ENCODE results near the gene AQP7.
"Not testable (repeated sequence)": the region's sequence is repeated elsewhere in the genome, so short reads cannot be mapped to it uniquely, and the experiment has no call there.

The AQP7 gene

DNA sequence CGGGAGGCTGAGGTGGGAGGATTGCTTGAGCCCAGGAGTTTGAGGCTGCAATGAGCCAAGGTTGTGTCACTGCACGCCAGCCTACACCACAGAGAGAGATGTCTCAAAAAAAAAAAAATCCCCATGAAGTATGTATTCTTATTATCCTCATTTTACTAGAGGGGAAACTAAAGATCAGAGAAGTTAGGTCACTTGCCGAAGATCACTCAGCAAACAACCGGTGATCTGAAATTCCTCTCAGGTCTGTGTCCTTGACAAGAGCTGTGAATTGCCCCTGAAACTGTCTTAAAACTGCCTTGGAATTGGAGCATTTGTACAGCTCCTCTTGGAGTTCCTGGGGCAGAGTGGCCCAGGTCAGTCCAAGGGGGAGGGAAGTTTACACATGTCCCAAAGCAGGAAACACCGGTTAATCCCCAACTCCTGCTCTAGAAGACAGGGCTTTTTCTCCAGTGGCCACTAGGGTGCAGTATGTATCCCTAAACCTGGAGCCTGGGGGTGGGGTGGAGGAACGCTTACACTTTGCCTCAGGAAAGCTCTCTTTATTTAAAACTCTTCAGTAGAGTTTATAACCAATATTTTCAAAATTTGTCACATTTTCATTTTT lies 27.6 kb downstream of the AQP7 start:
- peak; percentile 75 for DNase-seq (ENCODE audit: low spot score)

DNA sequence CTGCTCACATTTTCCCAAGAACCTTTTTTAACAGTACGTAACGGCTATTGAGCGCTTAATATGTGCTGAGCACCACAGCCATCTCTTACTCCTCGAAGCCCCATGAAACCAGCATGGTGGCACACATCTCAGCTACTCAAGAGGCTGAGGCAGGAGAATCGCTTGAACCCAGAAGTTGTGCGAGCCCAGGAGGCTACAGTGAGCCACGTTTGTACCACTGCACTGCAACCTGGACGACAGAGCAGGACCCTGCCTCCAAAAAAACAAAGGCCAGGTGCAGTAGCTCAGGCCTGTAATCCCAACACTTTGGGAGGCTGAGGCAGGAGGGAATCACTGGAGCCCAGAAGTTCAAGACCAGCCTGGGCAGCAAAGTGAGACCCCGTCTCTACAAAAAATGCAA lies 28.2 kb downstream of the AQP7 start:
- DNase-seq (ENCODE audit: low spot score) = no peak

DNA sequence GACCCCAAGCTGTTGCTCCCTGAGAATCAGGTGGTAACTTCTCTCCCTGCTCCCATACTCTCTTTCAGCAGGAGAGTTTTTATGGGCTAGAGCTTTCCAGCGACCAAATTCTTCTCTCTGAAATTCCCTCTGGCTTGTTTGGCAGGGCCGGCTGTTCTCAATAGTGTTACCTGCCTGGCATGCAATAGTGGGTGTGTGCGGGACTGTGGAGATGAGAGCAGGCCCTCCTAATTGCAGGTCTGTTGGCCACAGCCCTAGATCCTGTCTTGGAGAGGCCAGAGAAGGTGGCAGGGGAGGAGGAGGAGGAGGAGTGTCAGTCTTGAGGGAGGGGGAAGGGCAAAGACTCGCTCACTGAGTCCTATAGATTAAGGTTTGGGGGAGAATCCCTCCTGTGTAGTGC lies 29.5 kb downstream of the AQP7 start:
- no peak for DNase-seq (ENCODE audit: low spot score)

DNA sequence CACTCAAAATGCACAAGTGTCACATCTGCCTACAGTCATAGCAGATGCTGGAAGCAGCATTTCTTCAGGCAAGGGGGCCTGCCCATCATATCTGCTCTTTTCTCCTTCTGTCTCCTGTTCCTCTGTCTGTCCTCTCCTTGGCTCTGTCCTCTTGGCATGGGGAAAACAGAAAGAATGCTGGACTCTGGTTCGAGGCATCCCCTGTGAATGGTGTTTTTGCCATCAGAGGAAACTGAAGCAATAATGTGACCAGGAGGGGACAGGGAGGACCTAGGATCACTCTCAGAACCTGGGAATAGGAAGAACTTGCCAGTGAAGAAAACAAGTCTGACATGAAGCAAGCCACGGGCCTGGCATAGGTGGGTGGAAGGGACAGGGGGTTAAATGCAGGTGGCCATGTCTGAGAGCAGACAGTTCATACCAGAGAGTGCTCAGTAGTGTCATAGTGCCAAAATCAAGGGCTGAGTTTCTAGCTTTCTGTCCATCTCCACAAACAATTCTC lies 35.3 kb downstream of the AQP7 start:
- DNase-seq (ENCODE audit: low spot score) = no peak

DNA sequence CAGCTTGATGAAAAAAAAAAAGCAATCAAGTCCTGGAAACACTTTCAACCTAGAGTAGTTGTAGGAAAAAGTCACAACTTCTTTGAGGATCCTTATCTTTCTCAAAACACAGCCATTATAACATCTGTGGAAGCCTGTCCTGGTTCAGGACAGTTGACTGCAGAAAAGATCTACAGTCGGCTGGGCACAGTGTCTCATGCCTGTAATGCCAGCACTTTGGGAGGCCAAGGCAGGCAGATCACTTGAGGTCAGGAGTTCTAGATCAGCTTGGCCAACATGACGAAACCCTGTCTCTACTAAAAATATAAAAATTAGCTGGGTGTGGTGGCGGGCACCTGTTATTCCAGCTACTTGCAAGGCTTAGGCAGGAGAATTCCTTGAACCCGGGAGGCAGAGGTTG lies 37.6 kb downstream of the AQP7 start:
- DNase-seq (ENCODE audit: low spot score) = not testable (repeated sequence)

DNA sequence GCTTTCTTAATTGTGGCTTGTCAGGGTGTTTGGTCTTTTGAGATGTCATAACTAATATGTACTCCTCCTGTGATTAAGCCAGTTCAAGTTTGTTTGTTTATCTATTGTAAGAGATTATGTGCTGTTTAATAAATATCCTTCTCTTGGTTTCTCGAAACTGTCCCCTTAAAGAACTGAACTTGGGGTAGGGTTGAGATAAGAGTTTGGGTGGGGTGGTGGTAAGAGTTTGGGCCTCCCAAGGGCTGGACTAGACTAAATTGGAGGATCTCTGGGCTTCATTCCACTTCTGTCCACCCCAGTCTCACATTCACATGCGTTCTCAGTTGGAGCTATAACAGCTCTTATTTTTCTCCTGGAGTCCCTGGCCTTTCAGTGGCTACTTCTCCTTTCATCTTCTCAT lies 38.2 kb downstream of the AQP7 start:
- DNase-seq (ENCODE audit: low spot score) = no peak

DNA sequence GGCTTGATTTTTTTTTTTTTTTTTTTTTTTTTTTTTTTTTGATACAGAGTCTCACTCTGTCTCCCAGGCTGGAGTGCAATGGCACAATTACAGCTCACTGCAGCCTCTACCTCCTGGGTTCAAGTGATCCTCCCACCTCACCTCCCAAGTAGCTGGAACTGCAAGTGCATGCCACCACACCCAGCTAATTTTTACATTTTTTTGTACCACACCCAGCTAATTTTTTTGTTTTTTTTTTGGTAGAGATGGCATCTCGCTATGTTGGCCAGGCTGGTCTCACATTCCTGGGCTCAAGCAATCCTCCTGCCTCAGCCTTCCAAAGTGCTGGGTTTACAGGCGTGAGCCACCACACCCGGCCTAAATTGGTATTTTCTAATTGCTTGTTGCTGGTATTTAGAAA lies 43.7 kb downstream of the AQP7 start:
- not testable (repeated sequence) for DNase-seq (ENCODE audit: low spot score)

DNA sequence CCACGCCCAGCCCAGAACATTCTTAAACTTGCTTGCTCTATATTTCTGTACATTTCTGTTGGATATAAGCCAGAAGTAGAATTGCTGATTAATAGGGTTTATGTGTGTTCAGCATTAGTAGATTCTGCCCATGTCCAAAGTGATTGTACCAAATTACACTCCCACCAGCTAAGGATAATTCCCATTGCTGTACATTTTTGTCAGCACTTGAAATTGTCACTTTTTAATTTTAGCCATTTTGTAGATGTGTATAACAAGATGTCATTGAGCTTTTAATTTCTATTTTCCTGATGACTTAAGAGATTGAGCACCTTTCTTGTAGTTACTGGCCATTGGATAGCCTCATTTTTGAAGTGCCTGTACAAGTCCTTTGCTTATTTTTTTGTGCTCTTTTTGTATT lies 46.4 kb downstream of the AQP7 start:
- no peak for DNase-seq (ENCODE audit: low spot score)

DNA sequence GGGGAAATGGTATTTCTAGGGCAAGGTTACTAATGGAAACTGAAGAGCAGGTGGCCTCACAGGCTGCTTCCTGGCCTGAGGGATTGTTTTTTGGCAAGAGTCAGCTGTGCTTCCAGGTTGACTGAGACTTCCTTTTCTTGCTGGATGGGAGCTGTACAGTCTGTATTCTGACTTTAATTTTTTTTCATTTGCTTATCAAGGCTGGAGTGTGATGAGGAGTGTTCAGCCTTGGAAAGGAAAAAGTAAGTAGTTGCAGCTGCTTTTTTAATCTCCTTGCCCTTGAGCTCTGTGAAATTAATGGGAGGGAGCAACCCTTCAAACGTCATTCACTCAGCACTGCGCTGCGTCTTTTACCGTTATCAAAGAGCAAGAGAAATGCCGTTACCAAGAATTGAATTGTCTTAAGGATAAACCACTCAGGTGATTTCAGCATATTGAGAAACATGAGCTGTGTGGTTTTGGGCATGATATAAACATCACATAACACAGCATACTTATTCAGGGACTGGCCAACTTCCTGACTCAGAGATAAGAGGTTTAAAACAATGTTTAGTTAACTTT lies 47.6 kb downstream of the AQP7 start:
- no peak for DNase-seq (ENCODE audit: low spot score)

DNA sequence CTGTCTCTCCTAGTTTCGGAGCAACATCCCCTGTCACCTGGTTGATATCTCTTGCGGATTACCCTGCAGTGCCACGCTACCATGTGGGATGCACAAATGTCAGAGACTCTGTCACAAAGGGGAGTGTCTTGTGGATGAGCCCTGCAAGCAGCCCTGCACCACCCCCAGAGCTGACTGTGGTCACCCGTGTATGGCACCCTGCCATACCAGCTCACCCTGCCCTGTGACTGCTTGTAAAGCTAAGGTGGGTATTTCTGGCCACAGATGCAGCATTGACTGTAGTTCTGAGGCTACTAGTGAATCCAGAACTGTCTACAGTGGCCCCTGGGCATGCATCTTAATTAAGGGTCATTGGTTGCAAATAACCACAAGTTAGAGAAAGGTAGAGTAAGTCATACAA lies 50.8 kb downstream of the AQP7 start:
- DNase-seq (ENCODE audit: low spot score) = no peak

DNA sequence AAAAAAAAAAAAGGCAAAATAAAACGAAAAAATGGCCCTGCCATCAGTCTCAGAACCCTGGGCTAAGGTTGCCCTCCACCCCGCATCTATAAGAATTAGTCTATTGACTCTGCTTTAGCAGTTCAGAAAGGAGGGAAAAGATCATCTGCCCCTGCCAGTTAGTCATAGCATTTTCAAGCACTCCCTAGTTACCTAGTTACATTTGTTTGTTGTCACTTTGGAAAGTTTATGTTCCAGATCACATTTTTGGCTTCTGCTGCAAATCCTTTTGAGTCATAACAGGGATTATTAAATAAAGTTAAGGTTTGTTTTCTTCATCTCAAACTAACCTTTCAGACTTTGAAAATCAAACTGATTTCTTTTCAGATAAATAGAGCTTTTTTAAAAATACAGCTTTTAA lies 52.1 kb downstream of the AQP7 start:
- no peak for DNase-seq (ENCODE audit: low spot score)

DNA sequence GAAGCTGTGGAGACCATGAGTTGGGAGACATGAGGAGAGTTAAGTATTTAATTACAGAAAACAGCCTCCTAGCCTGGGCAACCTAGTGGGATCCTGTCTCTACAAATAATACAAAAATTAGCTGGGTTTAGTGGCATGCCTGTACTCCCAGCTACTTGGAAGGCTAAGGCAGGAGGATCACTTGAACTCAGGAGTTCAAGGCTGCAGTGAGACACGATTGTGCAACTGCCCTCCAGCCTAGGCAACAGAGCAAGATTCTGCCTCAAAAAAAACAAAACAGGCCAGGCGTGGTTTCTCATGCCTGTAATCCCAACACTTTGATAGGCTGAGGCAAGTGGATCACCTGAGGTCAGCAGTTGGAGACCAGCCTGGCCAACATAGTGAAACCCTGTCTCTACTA lies 52.6 kb downstream of the AQP7 start:
- no peak for DNase-seq (ENCODE audit: low spot score)

DNA sequence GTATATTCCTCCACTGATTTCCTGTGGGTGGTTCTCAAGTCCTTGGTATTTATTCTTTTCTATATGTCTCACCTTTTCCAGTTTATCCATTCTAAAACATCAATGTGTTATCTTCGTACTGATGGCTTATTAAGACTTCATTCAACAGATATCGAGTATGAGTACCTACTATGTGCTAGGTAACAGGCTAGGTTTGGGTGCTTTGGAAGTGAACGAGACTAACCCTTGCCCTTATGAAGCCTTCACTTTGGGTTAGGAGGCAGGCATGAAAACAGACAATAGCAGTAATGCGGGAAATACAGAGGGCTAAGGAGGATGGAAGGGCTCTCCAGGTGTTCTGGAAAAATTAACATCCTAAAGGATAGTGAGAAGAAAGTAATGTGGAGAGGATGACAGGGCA lies 53.4 kb downstream of the AQP7 start:
- no peak for DNase-seq (ENCODE audit: low spot score)

DNA sequence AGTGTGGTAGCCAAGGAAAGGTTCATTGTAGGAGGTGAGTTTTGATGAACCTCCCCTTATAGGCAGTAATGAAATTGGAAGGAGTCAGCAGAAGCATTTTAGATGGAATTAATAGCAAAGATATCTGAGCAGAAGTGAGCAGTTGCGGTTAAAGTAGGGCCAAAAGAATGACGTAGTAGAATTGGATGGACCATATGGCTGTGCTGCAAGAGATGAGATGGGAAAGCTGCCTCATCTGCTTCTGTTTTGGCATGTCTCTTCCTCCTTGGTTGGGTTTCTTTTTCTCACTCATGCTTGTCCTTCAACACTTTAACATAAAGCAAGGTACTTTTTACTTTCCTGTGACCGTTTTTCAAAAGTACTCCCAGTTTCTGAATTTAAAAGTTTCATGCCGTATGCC lies 55.8 kb downstream of the AQP7 start:
- DNase-seq (ENCODE audit: low spot score) = no peak

DNA sequence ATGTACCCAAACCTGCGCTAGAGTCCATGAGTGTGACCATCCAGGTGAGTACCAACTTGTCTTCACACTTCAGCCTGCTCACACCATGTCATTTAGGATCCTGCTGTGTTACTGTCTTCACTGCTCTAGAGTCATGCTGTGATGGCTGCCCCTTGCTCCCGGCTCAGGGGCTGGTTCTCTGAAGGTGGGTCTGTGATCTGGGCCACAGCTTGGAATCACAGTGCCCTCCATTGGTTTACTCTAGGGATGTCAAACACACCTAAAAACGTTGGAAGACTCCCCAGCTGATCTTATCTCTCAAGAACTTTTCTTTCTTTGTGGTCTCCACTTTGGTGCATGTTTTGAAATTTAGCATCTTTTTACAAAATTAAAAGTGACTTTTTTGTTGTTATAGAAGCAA lies 58.2 kb downstream of the AQP7 start:
- no peak for DNase-seq (ENCODE audit: low spot score)

DNA sequence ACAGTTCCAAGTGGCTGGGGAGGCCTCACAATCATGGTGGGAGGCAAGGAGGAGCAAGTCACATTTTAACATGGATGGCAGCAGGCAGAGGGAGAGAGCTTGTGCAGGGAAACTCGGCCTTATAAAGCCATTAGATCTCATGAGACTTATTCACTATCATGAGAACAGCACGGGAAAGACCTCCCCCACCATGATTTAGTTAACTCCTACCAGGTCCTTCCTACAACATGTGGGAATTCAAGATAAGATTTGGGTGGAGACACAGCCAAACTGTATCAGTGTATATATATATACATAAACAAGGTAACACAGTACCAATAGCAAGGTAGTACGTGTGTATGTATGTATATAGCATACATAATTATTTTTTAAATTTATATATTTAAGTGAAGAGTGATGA lies 61.2 kb downstream of the AQP7 start:
- no peak for DNase-seq (ENCODE audit: low spot score)

DNA sequence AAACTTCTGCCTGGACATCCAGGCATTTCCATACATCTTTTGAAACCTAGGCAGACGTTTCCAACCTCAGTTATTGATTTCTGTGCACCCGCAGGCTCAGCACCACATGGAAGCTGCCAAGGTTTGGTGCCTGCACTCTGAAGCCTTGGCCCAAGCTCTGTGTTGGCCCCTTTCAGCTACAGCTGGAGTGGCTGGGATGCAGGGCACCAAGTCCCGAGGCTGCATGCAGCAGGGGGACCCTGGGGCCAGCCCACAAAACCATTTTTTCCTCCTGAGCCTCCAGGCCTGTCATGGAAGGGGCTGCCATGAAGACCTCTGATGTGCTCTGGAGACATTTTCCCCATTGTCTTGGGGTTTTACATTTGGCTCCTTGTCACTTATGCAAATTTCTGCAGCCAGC lies 62.2 kb downstream of the AQP7 start:
- no peak for DNase-seq (ENCODE audit: low spot score)
